ENCODE results near the gene PGK1. TPM values are rescaled to one million over a fixed set of nuclear protein-coding genes. Genes with fewer than 3 reads are reported as not detected.
"Not testable (repeated sequence)": the region's sequence is repeated elsewhere in the genome, so short reads cannot be mapped to it uniquely, and the experiment has no call there.

Gene PGK1
- total RNA-seq, 1 donor from 2014 or later = 261 TPM

DNA sequence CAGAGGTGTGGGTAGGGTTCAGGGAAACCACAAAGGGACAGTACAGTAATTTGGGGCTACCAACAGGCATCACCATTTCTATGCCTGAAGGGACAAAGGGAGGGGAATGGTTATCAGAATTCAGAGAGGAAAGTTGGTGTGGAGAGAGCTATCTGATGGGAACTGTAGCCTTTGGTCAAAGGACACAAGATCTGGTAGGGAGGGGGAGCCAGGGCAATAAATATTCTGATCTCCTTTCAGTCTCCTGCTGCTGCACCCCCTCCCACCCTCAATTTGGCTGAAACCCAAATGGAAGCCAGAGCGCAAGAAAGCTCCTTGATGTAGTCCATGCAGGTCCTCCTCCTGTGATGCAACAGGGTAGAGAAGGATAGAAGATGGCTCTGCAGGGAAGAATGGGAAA, 14.6 kb downstream of the PGK1 start:
- H3K27ac ChIP-seq = no peak overlapping the region
- no peak overlapping the region for H3K4me3 ChIP-seq
- intact Hi-C loops (cut with DNase I) = no loop called here
- ATAC-seq (no peak), DNase-seq (no peak)
- peaks cover 97% of the 10 kb centered on the region for H3K36me3 ChIP-seq
- no peaks in the 10 kb centered on the region for H3K27me3 ChIP-seq (ENCODE audit: low read depth)
- no peaks in the 10 kb centered on the region for H3K4me1 ChIP-seq
- no peaks in the 10 kb centered on the region for H3K9me3 ChIP-seq
- TF ChIP-seq, protein P1, sequence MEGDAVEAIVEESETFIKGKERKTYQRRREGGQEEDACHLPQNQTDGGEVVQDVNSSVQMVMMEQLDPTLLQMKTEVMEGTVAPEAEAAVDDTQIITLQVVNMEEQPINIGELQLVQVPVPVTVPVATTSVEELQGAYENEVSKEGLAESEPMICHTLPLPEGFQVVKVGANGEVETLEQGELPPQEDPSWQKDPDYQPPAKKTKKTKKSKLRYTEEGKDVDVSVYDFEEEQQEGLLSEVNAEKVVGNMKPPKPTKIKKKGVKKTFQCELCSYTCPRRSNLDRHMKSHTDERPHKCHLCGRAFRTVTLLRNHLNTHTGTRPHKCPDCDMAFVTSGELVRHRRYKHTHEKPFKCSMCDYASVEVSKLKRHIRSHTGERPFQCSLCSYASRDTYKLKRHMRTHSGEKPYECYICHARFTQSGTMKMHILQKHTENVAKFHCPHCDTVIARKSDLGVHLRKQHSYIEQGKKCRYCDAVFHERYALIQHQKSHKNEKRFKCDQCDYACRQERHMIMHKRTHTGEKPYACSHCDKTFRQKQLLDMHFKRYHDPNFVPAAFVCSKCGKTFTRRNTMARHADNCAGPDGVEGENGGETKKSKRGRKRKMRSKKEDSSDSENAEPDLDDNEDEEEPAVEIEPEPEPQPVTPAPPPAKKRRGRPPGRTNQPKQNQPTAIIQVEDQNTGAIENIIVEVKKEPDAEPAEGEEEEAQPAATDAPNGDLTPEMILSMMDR (IDR thresholded peaks at IDR 0.05) = no peak

DNA sequence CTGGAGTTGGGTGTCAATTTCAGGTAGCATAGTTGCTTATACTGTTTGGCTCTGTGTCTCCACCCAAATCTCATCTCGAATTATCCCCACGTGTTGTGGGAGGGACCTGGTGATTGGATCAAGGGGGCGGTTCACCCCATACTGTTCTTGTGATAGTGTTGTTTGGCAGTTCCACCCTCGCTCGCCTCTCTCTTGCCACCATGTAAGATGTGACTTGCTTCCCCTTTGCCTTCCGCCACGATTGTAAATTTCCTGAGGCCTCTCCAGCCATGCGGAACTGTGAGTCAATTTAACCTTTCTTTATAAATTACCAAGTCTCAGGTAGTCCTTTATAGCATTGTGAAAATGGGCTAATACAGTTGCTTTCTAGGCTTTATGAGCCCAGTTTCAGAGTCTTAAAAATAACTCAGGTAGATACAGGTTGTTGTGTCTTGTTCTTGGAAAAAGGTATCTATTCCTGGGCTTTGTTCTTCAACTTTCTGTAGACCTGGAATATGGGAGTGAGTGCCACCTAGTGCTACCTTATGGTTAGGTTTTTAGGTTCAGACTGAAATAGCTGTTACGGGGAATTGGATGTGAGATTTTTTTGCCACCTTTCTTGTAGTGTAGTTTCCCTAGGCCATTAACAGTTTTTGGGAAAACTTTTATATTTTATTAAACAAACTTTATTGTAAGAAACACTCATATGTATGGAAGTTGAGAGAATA, 15.6 kb downstream of the PGK1 start:
- no peak for ATAC-seq
- Histone ChIP-seq H3K4me3 (no peak overlapping the region), H3K9me3 (no peaks in the 10 kb centered on the region), H3K27ac (no peak overlapping the region), H3K27me3 (ENCODE audit: low read depth) (no peaks in the 10 kb centered on the region), H3K4me1 (no peaks in the 10 kb centered on the region), H3K36me3 (peaks cover 97% of the 10 kb centered on the region)
- intact Hi-C loops (cut with DNase I) = no loop called here
- TF ChIP-seq, protein P1 (IDR thresholded peaks at IDR 0.05) = no peak
- DNase-seq = no peak

DNA sequence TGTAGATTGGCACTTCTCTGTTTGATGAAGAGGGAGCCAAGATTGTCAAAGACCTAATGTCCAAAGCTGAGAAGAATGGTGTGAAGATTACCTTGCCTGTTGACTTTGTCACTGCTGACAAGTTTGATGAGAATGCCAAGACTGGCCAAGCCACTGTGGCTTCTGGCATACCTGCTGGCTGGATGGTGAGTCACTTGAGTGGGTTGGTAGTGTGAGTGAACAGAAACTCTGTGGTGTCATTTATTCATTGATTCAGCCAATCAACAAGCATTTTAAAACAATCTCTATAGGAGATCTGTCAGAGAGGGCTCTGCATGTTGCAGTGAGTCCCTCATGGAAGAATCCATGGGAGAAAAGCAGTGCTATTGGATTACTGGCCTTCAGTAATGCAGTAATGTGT, 19.1 kb downstream of the PGK1 start:
- H3K9me3 ChIP-seq = no peaks in the 10 kb centered on the region
- H3K4me3 ChIP-seq = no peak overlapping the region
- TF ChIP-seq, protein P1 (IDR thresholded peaks at IDR 0.05) = no peak
- H3K4me1 ChIP-seq = no peaks in the 10 kb centered on the region
- intact Hi-C loops (cut with DNase I) = no loop called here
- no peak overlapping the region for H3K27ac ChIP-seq
- no peaks in the 10 kb centered on the region for H3K27me3 ChIP-seq (ENCODE audit: low read depth)
- DNase-seq = no peak
- no peak for ATAC-seq
- H3K36me3 ChIP-seq = peaks cover 95% of the 10 kb centered on the region

DNA sequence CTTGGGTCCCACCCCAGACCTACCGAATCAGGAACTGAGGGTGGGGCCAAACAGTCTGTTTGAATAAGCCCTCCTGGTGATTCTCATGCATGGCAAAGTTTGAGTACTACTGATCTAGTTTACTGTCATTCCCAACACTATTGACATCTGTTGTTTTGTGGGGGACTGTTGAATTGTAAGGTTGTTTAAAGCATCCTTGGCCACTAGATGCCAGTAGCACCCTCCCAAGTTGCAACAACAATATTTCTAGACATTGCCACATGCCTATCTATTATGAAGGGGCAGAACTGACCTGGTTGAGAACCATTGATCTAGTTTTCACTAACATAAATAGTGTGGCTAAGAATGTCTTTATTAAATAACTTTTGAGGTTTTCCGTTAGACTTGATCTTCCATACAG, 20.3 kb downstream of the PGK1 start:
- no peaks in the 10 kb centered on the region for H3K9me3 ChIP-seq
- peaks cover 92% of the 10 kb centered on the region for H3K36me3 ChIP-seq
- intact Hi-C loops (cut with DNase I) = no loop called here
- no peak for DNase-seq
- H3K27me3 ChIP-seq (ENCODE audit: low read depth) = no peaks in the 10 kb centered on the region
- ATAC-seq = no peak
- no peak overlapping the region for H3K4me3 ChIP-seq
- H3K27ac ChIP-seq = no peak overlapping the region
- TF ChIP-seq, protein P1 (IDR thresholded peaks at IDR 0.05) = no peak
- no peaks in the 10 kb centered on the region for H3K4me1 ChIP-seq

DNA sequence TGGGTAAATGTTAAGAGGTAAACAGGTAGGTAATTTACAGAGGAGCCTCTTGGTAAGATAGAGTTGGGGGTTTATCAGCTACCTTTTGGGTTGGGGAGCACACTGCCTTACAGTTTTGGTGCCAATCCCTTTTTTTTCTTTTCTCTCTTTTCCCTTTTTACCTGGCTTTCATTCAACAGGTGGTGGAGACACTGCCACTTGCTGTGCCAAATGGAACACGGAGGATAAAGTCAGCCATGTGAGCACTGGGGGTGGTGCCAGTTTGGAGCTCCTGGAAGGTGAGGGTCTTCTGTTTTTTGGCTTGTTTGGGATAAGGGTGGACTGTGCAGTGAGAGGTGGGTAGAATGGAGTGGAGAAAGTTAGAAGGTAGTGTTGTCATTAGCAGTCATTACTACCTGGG, 21.1 kb downstream of the PGK1 start:
- H3K27me3 ChIP-seq (ENCODE audit: low read depth) = no peaks in the 10 kb centered on the region
- H3K4me3 ChIP-seq = no peak overlapping the region
- no peak overlapping the region for H3K27ac ChIP-seq
- ATAC-seq (no peak), DNase-seq (no peak)
- H3K9me3 ChIP-seq = no peaks in the 10 kb centered on the region
- TF ChIP-seq, protein P1 (IDR thresholded peaks at IDR 0.05) = no peak
- intact Hi-C loops (cut with DNase I) = no loop called here
- no peaks in the 10 kb centered on the region for H3K4me1 ChIP-seq
- H3K36me3 ChIP-seq = peaks cover 86% of the 10 kb centered on the region

DNA sequence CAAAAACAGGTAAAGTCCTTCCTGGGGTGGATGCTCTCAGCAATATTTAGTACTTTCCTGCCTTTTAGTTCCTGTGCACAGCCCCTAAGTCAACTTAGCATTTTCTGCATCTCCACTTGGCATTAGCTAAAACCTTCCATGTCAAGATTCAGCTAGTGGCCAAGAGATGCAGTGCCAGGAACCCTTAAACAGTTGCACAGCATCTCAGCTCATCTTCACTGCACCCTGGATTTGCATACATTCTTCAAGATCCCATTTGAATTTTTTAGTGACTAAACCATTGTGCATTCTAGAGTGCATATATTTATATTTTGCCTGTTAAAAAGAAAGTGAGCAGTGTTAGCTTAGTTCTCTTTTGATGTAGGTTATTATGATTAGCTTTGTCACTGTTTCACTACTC, 21.7 kb downstream of the PGK1 start:
- ATAC-seq; H3K4me1 ChIP-seq; H3K9me3 ChIP-seq; H3K4me3 ChIP-seq; intact Hi-C loops (cut with DNase I); H3K27ac ChIP-seq; H3K27me3 ChIP-seq (ENCODE audit: low read depth); DNase-seq: not testable (repeated sequence)
- H3K36me3 ChIP-seq = peaks cover 87% of the 10 kb centered on the region
